Measurements from ENCODE around the gene ADAMTSL1.
A peak's percentile ranks its signal among the peaks of the same experiment; 100 is the strongest.

Gene ADAMTSL1

GRCh38 chr9:18666348-18666747 is 192.4 kb downstream of the ADAMTSL1 start:
- no peak for DNase-seq

GRCh38 chr9:18666986-18667772 is 193.2 kb downstream of the ADAMTSL1 start:
- no peak for DNase-seq

GRCh38 chr9:18668944-18669343 is 195.0 kb downstream of the ADAMTSL1 start:
- no peak for DNase-seq

GRCh38 chr9:18672706-18673105 is 198.8 kb downstream of the ADAMTSL1 start:
- DNase-seq = no peak

- no peak for DNase-seq
Observed at GRCh38 chr9:18673179-18673578, 199.2 kb downstream of the ADAMTSL1 start.

- DNase-seq = no peak
Observed at GRCh38 chr9:18675332-18675731, 201.4 kb downstream of the ADAMTSL1 start.

- no peak for DNase-seq
Observed at GRCh38 chr9:18675973-18676372, 202.0 kb downstream of the ADAMTSL1 start.

- DNase-seq = no peak
Observed at GRCh38 chr9:18676525-18676924, 202.6 kb downstream of the ADAMTSL1 start.

- DNase-seq = no peak
Observed at GRCh38 chr9:18678821-18679590, 205.1 kb downstream of the ADAMTSL1 start.

GRCh38 chr9:18682907-18683306 is 209.0 kb downstream of the ADAMTSL1 start:
- DNase-seq = no peak

- no peak for DNase-seq
Observed at GRCh38 chr9:18683312-18683711, 209.4 kb downstream of the ADAMTSL1 start.

- DNase-seq = no peak
Observed at GRCh38 chr9:18683851-18684250, 209.9 kb downstream of the ADAMTSL1 start.

- peak in 3 of 14 donors; percentile 4 to 5 (median 5) for DNase-seq
Observed at GRCh38 chr9:18684593-18685317, 210.8 kb downstream of the ADAMTSL1 start.

- DNase-seq = no peak
Observed at GRCh38 chr9:18688581-18689565, 214.9 kb downstream of the ADAMTSL1 start.

GRCh38 chr9:18689921-18690320 is 216.0 kb downstream of the ADAMTSL1 start:
- DNase-seq = no peak

GRCh38 chr9:18692268-18692667 is 218.3 kb downstream of the ADAMTSL1 start:
- no peak for DNase-seq

GRCh38 chr9:18692962-18693361 is 219.0 kb downstream of the ADAMTSL1 start:
- DNase-seq = no peak

- DNase-seq = no peak
Observed at GRCh38 chr9:18694959-18695668, 221.2 kb downstream of the ADAMTSL1 start.

- DNase-seq = no peak
Observed at GRCh38 chr9:18698992-18699391, 225.0 kb downstream of the ADAMTSL1 start.

- no peak for DNase-seq
Observed at GRCh38 chr9:18699764-18700163, 225.8 kb downstream of the ADAMTSL1 start.

- no peak for DNase-seq
Observed at GRCh38 chr9:18700714-18701113, 226.8 kb downstream of the ADAMTSL1 start.
